Measurements from ENCODE around the gene SIGLEC11. TPM values are rescaled to one million over a fixed set of nuclear protein-coding genes. Genes with fewer than 3 reads are reported as not detected.

The SIGLEC11 gene
- total and polyA plus RNA-seq, 2 donors (not counting 3 experiments of a cell fraction or from before 2014, with no cell fraction given), result not detected

DNA sequence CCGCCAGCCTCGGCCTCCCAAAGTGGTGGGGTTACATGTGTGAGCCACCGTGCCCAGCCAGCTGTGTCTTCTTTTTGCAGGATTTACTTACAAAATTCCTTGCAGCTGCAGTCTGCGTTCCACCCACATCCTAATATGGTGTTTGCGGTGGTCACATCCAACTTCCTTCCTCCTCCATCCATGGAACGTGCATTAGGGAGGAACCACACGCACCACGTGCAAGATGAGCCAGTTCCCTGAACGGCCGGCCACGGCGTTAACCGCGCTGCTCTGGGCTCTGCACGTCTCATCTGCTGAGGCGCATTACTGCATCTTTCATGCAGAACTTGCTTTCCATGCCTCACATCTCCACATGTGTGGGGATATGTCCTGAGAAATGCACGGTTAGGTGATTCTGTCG lies 13.0 kb upstream of the SIGLEC11 start:
- Histone ChIP-seq H3K27ac (ENCODE audit: insufficient read depth, low read depth, low read length) (no peak overlapping the region), H3K9me1 (replicated peaks; ENCODE audit: control insufficient read depth, extremely low read depth, insufficient read depth, low read length) (no peaks in the 10 kb centered on the region), H3K9me3 (replicated peaks; ENCODE audit: control insufficient read depth, insufficient read depth, low read length) (no peaks in the 10 kb centered on the region), H4K20me1 (replicated peaks; ENCODE audit: control insufficient read depth, extremely low read depth, insufficient read depth, low read length) (no peaks in the 10 kb centered on the region), H3K4me2 (ENCODE audit: insufficient read depth, low read length) (no peak overlapping the region), H3K27me3 (ENCODE audit: control insufficient read depth in 2 of 2, insufficient read depth in 2 of 2, low read length in 2 of 2) (no peaks in the 10 kb centered on the region), H3K4me1 (ENCODE audit: control insufficient read depth, extremely low read depth, insufficient read depth, low read length) (no peaks in the 10 kb centered on the region), H2AFZ (ENCODE audit: low read depth, low read length) (no peak overlapping the region), H3K79me2 (ENCODE audit: control insufficient read depth, insufficient read depth, low read length) (no peaks in the 10 kb centered on the region), H3K4me3 (replicated peaks in 1 of 3; ENCODE audit: insufficient read depth in 1 of 3, low read depth in 1 of 3, low read length in 3 of 3) (no peak overlapping the region), H3K36me3 (ENCODE audit: control insufficient read depth in 2 of 2, extremely low read depth in 1 of 2, insufficient read depth in 2 of 2, low read length in 2 of 2) (no peaks in the 10 kb centered on the region), H3K9ac (replicated peaks; ENCODE audit: extremely low read depth, insufficient read depth, low read length) (no peak overlapping the region)
- TF ChIP-seq GATA2 (IDR thresholded peaks at IDR 0.05; ENCODE audit: insufficient read depth, insufficient read length, low read depth, low read length) (no peak), POLR2A (IDR thresholded peaks at IDR 0.05; ENCODE audit: low read depth, low read length) (no peak), POLR2AphosphoS5 (IDR thresholded peaks at IDR 0.05; ENCODE audit: insufficient read depth, low read depth, low read length) (no peak), FOS (IDR thresholded peaks at IDR 0.05; ENCODE audit: borderline replicate concordance, insufficient read depth, low read length) (no peak), JUN (IDR thresholded peaks at IDR 0.05; ENCODE audit: borderline replicate concordance, insufficient read depth, insufficient read length, low read depth) (no peak), MYC (IDR thresholded peaks at IDR 0.05; ENCODE audit: low read depth, low read length) (no peak), EZH2 (IDR thresholded peaks at IDR 0.05; ENCODE audit: borderline replicate concordance, low read depth, low read length, severe bottlenecking) (no peak)
- TF ChIP-seq, protein P1, sequence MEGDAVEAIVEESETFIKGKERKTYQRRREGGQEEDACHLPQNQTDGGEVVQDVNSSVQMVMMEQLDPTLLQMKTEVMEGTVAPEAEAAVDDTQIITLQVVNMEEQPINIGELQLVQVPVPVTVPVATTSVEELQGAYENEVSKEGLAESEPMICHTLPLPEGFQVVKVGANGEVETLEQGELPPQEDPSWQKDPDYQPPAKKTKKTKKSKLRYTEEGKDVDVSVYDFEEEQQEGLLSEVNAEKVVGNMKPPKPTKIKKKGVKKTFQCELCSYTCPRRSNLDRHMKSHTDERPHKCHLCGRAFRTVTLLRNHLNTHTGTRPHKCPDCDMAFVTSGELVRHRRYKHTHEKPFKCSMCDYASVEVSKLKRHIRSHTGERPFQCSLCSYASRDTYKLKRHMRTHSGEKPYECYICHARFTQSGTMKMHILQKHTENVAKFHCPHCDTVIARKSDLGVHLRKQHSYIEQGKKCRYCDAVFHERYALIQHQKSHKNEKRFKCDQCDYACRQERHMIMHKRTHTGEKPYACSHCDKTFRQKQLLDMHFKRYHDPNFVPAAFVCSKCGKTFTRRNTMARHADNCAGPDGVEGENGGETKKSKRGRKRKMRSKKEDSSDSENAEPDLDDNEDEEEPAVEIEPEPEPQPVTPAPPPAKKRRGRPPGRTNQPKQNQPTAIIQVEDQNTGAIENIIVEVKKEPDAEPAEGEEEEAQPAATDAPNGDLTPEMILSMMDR (IDR thresholded peaks at IDR 0.05; ENCODE audit: extremely low read depth in 1 of 2, insufficient read depth in 1 of 2, low read depth in 1 of 2, low read length in 2 of 2), result no peak
- TF ChIP-seq, protein P2, sequence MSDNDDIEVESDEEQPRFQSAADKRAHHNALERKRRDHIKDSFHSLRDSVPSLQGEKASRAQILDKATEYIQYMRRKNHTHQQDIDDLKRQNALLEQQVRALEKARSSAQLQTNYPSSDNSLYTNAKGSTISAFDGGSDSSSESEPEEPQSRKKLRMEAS (IDR thresholded peaks at IDR 0.05; ENCODE audit: insufficient read depth, insufficient read length), result no peak
- DNase-seq (ENCODE audit: low read depth, low spot score) (no peak), FAIRE-seq (no peak)
- no TSS peak for BruUV-seq (replicated peaks)
- POLR2A ChIA-PET, result no interaction called here
- intact Hi-C loops (cut with micrococcal nuclease), result no loop called here
- dilution Hi-C loops (cut with MboI; ENCODE audit: extremely low pct_ligation_motif_present, low sequenced_read_pairs), result no loop called here
- CTCF ChIA-PET, result no interaction called here

All from endothelial cell of umbilical vein (primary cell).